ENCODE results near the gene KCNMA1.

Gene KCNMA1

DNA sequence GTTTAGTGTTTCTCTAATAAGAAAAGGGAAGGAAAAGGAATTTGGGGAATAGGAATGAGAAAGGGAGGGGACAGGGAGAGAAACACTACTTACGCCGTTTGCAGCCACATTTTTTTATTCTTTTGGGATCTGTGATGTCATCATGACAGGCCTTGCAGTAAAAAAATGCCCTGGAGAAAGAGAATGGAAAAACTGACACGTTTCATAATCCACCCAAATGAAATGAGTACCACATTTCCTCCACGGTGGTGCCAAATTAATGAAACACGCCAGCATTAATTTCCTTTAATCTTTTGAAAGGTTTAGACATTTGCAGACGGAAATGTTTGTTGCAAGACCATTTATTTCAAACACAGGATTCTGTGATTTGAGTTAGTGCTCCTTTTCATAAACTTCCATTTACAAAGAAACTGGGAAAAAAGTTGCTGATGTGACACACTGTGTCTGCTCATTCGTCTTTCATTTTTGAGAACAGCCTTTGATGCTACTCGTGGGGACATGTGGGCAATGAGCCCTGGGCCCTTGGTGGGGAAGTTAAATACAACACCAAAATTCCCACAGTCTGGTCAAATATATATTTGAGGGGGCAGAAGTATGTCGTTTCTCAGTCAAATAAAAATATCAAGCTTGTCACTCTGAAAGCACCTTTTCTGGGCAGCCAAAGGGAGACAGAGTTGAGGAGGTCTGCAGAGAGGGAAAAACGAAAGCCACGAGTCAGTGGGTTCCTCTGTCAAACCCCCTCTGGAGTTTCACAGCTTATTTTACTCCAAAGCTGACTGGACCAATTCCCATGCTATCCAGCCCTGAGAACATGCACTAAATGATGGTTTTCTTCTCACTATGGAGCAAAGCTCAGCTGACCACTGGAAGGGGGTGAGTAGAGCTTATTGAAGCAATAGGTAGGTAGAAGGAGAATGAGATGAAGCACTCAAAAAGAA, 625.5 kb downstream of the KCNMA1 start:
- H3K4me3 ChIP-seq (ENCODE audit: low read length), result no peak overlapping the region
- DNase-seq (ENCODE audit: low read depth, low spot score), result no peak

DNA sequence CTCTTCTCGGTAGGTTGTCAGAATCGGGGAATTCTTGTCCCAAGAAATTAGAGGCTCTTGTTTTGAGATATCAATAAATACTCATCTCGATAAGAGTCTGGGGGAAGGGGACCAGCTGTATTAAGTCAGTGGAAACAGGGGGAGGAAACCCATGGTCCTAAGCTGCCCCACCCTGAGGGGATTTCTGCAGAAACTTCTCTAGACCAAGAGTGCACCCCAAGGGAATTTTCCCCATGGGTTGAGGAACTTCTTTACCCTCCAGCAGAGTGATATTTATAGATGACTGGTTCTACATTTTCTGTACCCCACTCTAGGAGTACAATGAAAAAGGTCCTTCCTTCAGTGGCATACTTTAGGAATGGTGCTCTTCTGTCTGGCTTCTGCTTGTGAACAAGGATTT, 627.2 kb downstream of the KCNMA1 start:
- no peak overlapping the region for H3K4me3 ChIP-seq (ENCODE audit: low read length)
- DNase-seq (ENCODE audit: low read depth, low spot score), result no peak

- H3K4me3 ChIP-seq (ENCODE audit: low read length), result no peak overlapping the region
- no peak for DNase-seq (ENCODE audit: low read depth, low spot score)
These were observed 629.8 kb downstream of the KCNMA1 start for GRCh38 chr10:77007834-77008233.

GRCh38 chr10:77006836-77007511, 630.6 kb downstream of the KCNMA1 start:
- no peak for DNase-seq (ENCODE audit: low read depth, low spot score)
- no peak overlapping the region for H3K4me3 ChIP-seq (ENCODE audit: low read length)

- DNase-seq (ENCODE audit: low read depth, low spot score), result no peak
- H3K4me3 ChIP-seq (ENCODE audit: low read length), result no peak overlapping the region
These were observed 631.7 kb downstream of the KCNMA1 start for GRCh38 chr10:77005871-77006270.

GRCh38 chr10:77004917-77005564, 632.6 kb downstream of the KCNMA1 start:
- no peak for DNase-seq (ENCODE audit: low read depth, low spot score)
- no peak overlapping the region for H3K4me3 ChIP-seq (ENCODE audit: low read length)

GRCh38 chr10:77002872-77003271, 634.7 kb downstream of the KCNMA1 start:
- no peak overlapping the region for H3K4me3 ChIP-seq (ENCODE audit: low read length)
- DNase-seq (ENCODE audit: low read depth, low spot score), result no peak

DNA sequence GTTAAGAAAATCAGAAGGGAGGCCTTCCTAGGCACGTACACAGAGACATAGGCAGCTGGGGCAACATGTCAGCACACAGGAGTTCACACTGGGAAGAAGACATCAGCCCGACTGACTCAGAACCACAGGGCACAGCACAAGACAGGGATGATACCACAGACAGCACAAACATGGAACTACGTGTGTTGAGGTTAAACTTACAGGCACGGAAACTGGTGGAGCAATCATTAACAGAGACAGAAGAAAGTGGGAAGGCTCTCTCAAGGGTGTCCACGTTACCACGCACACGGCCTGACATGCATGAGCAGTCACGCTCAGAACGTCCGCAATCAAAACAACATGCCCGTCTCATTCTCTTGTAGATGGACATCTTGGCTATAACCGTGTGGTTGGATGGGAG, 636.4 kb downstream of the KCNMA1 start:
- no peak for DNase-seq (ENCODE audit: low read depth, low spot score)
- H3K4me3 ChIP-seq (ENCODE audit: low read length), result no peak overlapping the region

DNA sequence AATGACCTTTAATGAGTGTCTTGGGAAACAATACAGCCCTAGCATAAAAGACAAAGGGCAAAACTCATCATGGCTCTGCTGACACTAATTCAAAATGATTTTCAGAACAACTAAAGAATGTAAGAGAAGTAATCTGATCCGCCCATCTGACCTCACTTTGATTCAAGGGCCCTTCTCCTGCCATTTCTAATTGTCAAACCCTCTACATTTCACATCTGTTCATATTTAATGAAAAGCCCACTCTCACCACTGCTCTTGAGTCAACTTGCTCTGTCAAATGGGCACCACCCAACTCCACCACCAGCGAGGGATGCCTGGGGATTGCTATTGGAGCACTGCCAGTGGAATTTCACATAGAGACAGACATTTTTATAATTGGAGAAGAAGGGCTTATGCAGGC, 639.2 kb downstream of the KCNMA1 start:
- DNase-seq (ENCODE audit: low read depth, low spot score), result no peak
- no peak overlapping the region for H3K4me3 ChIP-seq (ENCODE audit: low read length)

- no peak for DNase-seq (ENCODE audit: low read depth, low spot score)
- no peak overlapping the region for H3K4me3 ChIP-seq (ENCODE audit: low read length)
These were observed 640.0 kb downstream of the KCNMA1 start for GRCh38 chr10:76997631-76998030.

DNA sequence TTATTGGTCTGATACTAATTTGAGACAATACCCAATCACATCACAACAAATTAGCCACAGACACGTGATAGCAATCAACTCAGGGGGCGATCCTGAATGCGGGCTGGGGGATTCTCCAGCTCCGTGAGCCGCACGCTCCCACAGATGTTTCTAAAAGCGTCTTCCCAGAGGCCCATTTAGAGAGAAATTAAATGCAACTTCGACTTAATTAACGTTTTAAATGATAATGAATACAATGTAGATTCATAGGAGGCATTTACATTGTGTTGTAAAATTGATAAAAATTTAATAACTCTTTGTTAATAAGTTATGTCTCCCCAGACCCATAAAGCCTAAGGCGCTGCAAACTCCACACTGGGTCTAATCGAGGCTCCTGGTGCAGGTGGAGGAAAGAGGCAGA, 642.6 kb downstream of the KCNMA1 start:
- H3K4me3 ChIP-seq (ENCODE audit: low read length), result no peak overlapping the region
- no peak for DNase-seq (ENCODE audit: low read depth, low spot score)

GRCh38 chr10:76993213-76993612, 644.4 kb downstream of the KCNMA1 start:
- DNase-seq (ENCODE audit: low read depth, low spot score), result no peak
- H3K4me3 ChIP-seq (ENCODE audit: low read length), result no peak overlapping the region

DNA sequence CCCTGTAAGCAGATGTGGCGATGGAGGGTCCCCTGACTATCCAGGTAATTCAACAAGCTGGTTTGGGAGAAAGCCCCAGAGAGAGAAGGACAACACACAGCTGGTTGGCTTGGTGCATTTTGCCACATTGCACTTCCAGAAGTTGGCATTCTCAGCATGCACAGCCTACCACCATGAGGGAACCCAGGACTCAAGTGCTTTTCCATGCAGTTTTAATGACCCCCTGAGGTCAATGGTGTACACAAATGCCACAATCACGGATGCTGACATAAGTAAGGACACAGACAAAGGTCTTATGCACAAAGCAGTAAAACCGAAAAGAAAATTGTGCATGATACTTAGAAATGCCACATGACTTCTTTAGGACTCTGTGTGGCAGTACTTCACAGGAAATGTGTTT, 645.1 kb downstream of the KCNMA1 start:
- no peak for DNase-seq (ENCODE audit: low read depth, low spot score)

DNA sequence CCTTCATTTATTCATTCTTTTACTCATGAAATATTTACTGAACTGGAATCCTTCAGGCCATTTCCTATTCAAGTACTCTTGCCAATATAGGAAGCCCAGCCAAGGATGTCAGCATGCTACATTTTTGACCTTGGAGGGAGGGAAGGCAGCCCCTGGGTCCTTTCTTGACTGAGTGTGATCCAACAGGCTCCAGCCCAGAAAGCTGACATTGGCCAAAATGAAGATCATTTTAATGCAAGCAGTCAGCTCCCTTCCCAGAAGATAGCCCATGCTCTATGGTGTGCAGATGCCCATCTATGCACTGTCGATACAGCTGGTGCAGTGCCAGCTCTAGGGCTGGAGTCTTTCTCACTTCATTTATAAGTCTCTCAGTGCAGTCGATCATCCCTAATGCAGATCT, 646.0 kb downstream of the KCNMA1 start:
- no peak for DNase-seq (ENCODE audit: low read depth, low spot score)
- H3K4me3 ChIP-seq (ENCODE audit: low read length), result no peak overlapping the region

More for the DNA sequence above, 645.1 kb downstream of the KCNMA1 start:
- no peak overlapping the region for H3K4me3 ChIP-seq (ENCODE audit: low read length)

DNA sequence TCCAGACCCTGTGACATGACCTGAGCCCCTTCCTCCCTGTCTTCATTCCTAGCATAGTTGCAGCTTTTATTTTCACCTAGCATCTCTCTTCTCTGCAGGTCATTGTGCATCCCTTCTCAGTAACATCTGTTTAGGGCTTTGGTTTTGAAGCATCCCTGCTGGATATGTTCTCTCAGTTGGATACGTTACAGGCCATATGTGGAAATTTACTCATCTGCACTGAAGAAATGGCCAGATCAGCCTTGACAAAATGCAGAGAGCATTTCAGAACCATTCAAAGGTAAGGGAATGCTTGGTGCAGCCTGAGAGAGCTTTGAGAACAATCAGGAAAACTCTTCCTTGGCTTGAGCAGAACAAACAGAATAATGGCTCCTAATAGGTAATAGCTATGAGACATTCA, 647.0 kb downstream of the KCNMA1 start:
- no peak overlapping the region for H3K4me3 ChIP-seq (ENCODE audit: low read length)
- DNase-seq (ENCODE audit: low read depth, low spot score), result no peak

GRCh38 chr10:76984559-76985443, 652.8 kb downstream of the KCNMA1 start:
- H3K4me3 ChIP-seq (ENCODE audit: low read length), result no peak overlapping the region
- DNase-seq (ENCODE audit: low read depth, low spot score), result peak; percentile 65

DNA sequence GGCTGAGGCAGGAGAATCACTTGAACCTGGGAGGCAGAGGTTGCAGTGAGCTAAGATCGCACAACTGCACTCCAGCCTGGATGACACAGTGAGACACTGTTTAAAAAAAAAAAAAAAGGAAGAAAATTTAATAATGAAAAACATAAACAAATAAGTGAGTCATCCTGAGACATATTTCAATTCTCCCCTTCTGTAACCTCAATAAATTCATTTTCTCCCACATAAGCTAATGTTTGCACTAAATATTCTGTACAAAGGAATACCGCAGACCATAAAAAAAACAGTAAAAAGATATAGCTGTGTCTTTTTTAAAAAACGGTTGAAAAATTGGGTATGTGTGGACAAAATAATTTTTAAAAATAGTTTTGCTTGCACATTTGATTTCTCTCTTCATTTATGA, 654.0 kb downstream of the KCNMA1 start:
- DNase-seq (ENCODE audit: low read depth, low spot score), result no peak
- no peak overlapping the region for H3K4me3 ChIP-seq (ENCODE audit: low read length)

- DNase-seq (ENCODE audit: low read depth, low spot score), result no peak
- H3K4me3 ChIP-seq (ENCODE audit: low read length), result no peak overlapping the region
These were observed 654.9 kb downstream of the KCNMA1 start for GRCh38 chr10:76982671-76983070.

DNA sequence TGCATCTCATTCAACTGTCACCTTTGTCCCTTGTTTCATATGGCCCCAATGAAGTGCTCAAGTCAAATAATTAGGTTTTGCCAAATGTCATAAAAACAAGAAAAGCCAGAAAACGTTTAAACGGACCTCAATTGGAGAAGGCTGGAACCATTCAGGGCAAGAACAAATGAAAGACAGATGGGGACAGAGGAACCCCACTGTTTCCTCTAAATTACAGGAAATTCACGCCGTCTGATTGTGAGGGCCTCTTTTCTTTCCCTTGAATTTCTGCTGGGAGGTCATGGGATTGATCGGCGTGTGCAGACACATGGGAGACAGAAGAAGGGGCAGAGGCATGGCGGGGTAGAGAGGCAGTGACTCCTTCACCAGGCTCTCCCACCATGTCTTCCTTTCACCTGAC, 656.4 kb downstream of the KCNMA1 start:
- no peak overlapping the region for H3K4me3 ChIP-seq (ENCODE audit: low read length)
- DNase-seq (ENCODE audit: low read depth, low spot score), result no peak

Data from Jurkat, Clone E6-1 (cell line).